ENCODE results near the gene HSD17B2. TPM values are rescaled to one million over a fixed set of nuclear protein-coding genes. Genes with fewer than 3 reads are reported as not detected.

Gene HSD17B2
- total RNA-seq, 1 experiment from 2014 or later = not detected

DNA sequence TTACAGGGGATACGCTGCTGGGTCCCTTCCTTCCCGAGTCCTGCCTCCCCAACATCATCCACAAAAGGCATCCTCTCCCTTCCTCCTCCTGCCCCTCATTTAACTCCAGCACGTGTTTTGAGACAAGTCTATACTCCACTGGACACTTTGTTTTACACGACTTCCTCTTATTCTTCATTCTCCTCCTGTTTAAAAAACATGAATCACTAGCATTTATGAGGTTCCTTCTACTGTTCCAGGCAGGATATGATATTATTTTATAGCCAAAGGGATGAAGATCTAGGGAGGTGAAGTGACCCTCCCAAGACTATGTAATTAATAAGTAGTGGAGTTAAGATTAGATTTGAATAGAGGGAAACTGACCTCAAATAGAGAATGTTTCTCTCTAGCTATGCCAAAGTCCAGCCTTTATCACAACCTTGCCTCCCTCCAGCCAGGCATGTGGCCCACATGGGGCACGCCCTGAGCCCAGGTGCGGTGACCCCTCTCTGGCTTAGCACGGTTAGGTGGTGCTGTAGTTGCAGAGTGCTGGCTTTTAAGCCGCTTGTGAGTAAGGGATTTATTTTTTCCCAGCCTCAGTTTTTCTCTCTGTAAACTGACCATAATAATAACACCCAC, 1.3 kb upstream of the HSD17B2 start:
- RAD21 ChIA-PET (ENCODE audit: low non-redundant PET in 1 of 2, low total read pairs in 2 of 2, uncharacterized antibody in 2 of 2, unreplicated experiment in 2 of 2) = no interaction called here
- no peak overlapping the region for H3K9ac ChIP-seq (ENCODE audit: low read length)

More for the DNA sequence above, 1.3 kb upstream of the HSD17B2 start:
- H2AFZ ChIP-seq (ENCODE audit: low read depth, low read length, poor library complexity, severe bottlenecking) = no peak overlapping the region
- H3K9me3 ChIP-seq (ENCODE audit: control insufficient read depth in 1 of 2, insufficient read depth in 1 of 2, low read depth in 1 of 2, low read length in 2 of 2) = no peaks in the 10 kb centered on the region
- no peak for TF ChIP-seq CEBPB (IDR thresholded peaks at IDR 0.05; ENCODE audit: low read depth)
- TF ChIP-seq, protein P1, sequence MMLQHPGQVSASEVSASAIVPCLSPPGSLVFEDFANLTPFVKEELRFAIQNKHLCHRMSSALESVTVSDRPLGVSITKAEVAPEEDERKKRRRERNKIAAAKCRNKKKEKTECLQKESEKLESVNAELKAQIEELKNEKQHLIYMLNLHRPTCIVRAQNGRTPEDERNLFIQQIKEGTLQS (IDR thresholded peaks at IDR 0.05) = no peak
- TF ChIP-seq ZBTB33 (IDR thresholded peaks at IDR 0.05; ENCODE audit: extremely low read depth, insufficient replicate concordance, low read length) = no peak
- no peak for TF ChIP-seq REST (IDR thresholded peaks at IDR 0.05; ENCODE audit: low read depth)
- no peak for TF ChIP-seq CTCF (IDR thresholded peaks at IDR 0.05 in 2 of 3, conservative IDR thresholded peaks at IDR 0.05 in 1 of 3; ENCODE audit: borderline replicate concordance in 1 of 3, insufficient read depth in 1 of 3, low read depth in 2 of 3, low read length in 2 of 3)
- no peak for TF ChIP-seq POLR2AphosphoS5 (IDR thresholded peaks at IDR 0.05; ENCODE audit: low read depth, low read length)
- TF ChIP-seq EZH2 (IDR thresholded peaks at IDR 0.05) = no peak
- no peak for TF ChIP-seq CBX3 (IDR thresholded peaks at IDR 0.05; ENCODE audit: low read depth)
- TF ChIP-seq ZFX (IDR thresholded peaks at IDR 0.05) = no peak
- TF ChIP-seq RAD21 (IDR thresholded peaks at IDR 0.05; ENCODE audit: low read depth) = no peak
- TF ChIP-seq FOSL1 (IDR thresholded peaks at IDR 0.05; ENCODE audit: low read depth) = no peak
- TF ChIP-seq EZH2phosphoT487 (IDR thresholded peaks at IDR 0.05; ENCODE audit: borderline replicate concordance) = no peak
- no peak for TF ChIP-seq SP1 (IDR thresholded peaks at IDR 0.05; ENCODE audit: low read depth)
- no peak for TF ChIP-seq EGR1 (IDR thresholded peaks at IDR 0.05; ENCODE audit: low read depth)
- no peak for TF ChIP-seq ELF1 (IDR thresholded peaks at IDR 0.05; ENCODE audit: borderline replicate concordance, low read depth)
- TF ChIP-seq TCF7L2 (IDR thresholded peaks at IDR 0.05; ENCODE audit: borderline replicate concordance, extremely low read depth, insufficient read depth, insufficient read length) = no peak
- no peak for TF ChIP-seq YY1 (IDR thresholded peaks at IDR 0.05; ENCODE audit: extremely low read depth, insufficient replicate concordance, low read depth, low read length)
- TF ChIP-seq MAX (IDR thresholded peaks at IDR 0.05) = no peak
- no peak for TF ChIP-seq SRF (IDR thresholded peaks at IDR 0.05; ENCODE audit: low read depth)
- no peaks in the 10 kb centered on the region for H3K9me2 ChIP-seq (ENCODE audit: insufficient read depth)
- peaks cover 0 to 15% of the 10 kb centered on the region in 2 experiments; a peak in 2 of 4 replicates for H3K4me1 ChIP-seq (ENCODE audit: control insufficient read depth in 1 of 2, insufficient read depth in 2 of 2, low read length in 2 of 2)
- H3K36me3 ChIP-seq (ENCODE audit: control insufficient read depth in 1 of 2, insufficient read depth in 2 of 2, low read length in 2 of 2) = no peaks in the 10 kb centered on the region
- no peak for DNase-seq (ENCODE audit: low read depth, low spot score)
- no peak overlapping the region for H3K27ac ChIP-seq (ENCODE audit: low read depth, low read length)
- H3K79me2 ChIP-seq (ENCODE audit: insufficient read depth, low read length) = no peaks in the 10 kb centered on the region
- no peak overlapping the region for H3K4me3 ChIP-seq (replicated peaks in 1 of 2; ENCODE audit: low read depth in 1 of 2, low read length in 2 of 2)
- intact Hi-C loops (cut with micrococcal nuclease) = loop anchor here (5.0 kb wide), 1 partner anchor 424 kb away; no protein-coding TSS in a partner anchor
- BruUV-seq (replicated peaks) = no TSS peak
- ChIA-PET POLR2A (no interaction called here), CTCF (interaction anchor here (1.0 to 1.8 kb wide), 3 partner anchors 17 to 196 kb away, joined by 3 to 6 read pairs (median 5); no protein-coding TSS in a partner anchor)
- ATAC-seq = no peak
- no peaks in the 10 kb centered on the region for H4K20me1 ChIP-seq (ENCODE audit: insufficient read depth)
- peaks cover 31% of the 10 kb centered on the region for H3K27me3 ChIP-seq (ENCODE audit: insufficient read depth, low read length)
- no peak overlapping the region for H3K4me2 ChIP-seq (ENCODE audit: low read length)
